Stimulated activated CD4-positive, alpha-beta T cell treated with anti-CD3 and anti-CD28 coated beads, Interleukin-2, amount 100 ng/mL, for 24 hours (primary cell): ENCODE data around the gene ZNF287.
"Not testable (repeated sequence)": the region's sequence is repeated elsewhere in the genome, so short reads cannot be mapped to it uniquely, and the experiment has no call there.

ENCODE experiments used
- DNase-seq, 2 donors: peaks; one replicate each; pipeline ENCODE4 v3.0.0-alpha.2; 2020

The ZNF287 gene

DNA sequence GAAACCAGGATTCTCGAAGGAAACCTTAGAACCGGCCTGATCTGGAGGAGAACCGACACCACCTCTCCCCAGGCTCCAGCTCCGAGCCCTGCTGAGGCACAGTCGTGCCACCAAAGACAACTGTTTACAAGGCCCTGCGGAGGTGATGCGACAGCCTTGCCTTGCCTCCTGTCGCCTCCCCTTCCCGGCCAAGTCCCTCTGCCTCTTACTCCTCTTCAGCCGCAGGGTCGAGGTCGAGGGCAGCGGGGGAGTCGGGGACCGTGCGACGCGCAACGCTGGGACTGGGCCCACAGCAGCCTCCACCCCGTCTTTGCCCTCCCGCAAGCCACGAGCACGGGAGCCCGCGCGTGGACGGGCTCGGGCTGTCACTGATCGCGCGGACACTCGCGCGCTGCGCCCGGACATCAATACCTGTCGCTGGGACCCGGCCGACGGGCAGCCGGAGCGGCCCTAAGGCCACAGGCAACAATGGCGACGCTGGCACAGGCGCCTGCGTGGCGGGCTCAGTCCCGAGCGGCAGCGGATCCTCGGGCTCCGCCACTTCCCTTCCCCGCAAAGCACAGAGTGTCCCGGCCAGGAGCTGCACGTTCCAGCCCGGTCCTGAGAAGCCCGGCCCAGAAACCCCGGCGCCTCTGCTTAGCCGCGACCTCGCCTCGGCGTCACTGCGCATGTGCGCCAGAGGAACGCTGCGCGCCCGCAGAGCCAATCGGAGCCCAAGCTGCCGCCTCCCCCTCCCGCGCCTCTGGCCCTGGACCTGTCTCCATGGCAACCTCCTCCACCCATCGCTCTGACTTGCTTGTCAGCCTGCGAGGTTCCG, at the start of gene ZNF287:
Gene ZNF287, minus strand, starts transcription at position 664 of the 817 bp plus-strand sequence. CDS start 1,473 bp downstream, outside the sequence.
- DNase-seq: peak; percentile 94

- DNase-seq: no peak
Observed at GRCh38 chr17:16617481-16618060, 48.6 kb upstream of the ZNF287 start.

- no peak for DNase-seq
Observed at GRCh38 chr17:16599537-16599936, 30.5 kb upstream of the ZNF287 start.

GRCh38 chr17:16593356-16594102, 24.5 kb upstream of the ZNF287 start:
- DNase-seq: no peak

GRCh38 chr17:16589097-16589969, 20.3 kb upstream of the ZNF287 start:
- DNase-seq: peak; percentile 93

- DNase-seq: no peak
Observed at GRCh38 chr17:16585796-16586195, 16.8 kb upstream of the ZNF287 start.

GRCh38 chr17:16584273-16584995, 15.4 kb upstream of the ZNF287 start:
- DNase-seq: peak; percentile 95 to 96

- no peak for DNase-seq
Observed at GRCh38 chr17:16583781-16584180, 14.8 kb upstream of the ZNF287 start.

DNA sequence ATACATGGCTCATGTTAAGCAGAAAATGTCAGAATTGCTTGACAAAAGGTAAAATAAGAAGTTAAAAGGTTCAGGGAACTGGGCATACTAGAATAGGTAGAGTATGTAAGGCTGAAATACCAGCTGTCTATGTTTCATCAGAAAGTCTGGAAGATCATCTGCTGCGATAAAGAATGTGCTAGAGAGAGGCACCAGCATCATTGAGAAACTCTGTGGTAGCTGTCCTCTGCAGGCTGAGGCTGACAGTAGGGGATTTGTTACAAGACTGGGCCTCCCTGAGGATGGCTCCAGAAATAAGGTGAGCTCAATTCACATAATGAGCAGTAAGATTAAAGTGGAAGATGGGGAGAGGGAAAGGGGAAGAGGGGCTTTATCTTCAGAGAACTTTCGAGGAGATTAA, 4.5 kb upstream of the ZNF287 start:
- no peak for DNase-seq

GRCh38 chr17:16569358-16569712, 331 bp upstream of the ZNF287 start:
- no peak for DNase-seq

- DNase-seq: no peak
Observed at GRCh38 chr17:16552637-16553045, 16.4 kb downstream of the ZNF287 start.

DNA sequence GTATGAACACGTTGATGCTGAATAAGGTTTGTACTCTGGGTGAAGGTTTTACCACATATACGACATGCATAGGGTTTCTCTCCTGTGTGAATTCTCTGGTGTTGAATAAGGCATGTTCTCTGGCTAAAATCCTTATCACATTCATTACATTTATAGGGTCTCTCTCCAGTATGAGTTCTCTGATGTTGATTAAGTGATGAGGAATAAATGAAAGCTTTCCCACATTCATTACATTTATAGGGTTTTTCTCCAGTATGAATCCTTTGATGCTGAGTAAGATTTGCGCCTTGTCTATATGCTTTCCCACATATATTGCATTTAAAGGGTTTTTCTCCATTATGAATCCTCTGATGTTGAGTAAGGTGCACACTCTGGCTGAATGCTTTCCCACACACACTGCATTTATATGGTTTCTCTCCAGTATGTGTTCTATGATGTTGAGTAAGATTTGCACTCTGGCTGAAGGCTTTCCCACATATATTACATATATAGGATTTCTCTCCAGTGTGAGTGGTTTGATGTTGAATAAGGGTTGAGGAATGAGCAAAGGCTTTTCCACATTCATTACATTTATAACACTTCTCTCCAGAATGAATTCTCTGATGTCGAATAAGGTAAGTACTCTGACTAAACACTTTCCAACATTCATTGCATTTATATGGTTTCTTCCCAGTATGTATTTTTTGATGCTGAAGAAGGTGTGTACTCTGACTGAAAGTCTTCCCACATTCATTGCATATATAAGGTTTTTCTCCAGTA, 16.9 kb downstream of the ZNF287 start:
- DNase-seq: no peak

DNA sequence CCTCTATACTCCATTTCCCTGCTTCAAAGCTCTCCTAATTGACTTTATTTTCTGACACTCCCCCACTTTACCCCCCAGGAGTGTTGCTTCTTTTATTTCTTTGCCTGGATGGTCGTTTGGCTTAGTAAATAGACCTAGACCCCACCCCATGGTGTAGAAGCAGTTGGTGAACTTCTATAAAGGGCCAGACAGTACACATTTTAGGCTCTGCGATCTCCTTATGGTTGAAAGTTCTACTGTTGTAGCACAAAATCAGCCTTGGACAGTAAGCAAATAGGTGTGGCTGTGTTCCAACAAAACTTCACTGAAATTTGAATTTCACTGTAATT, 31.9 kb downstream of the ZNF287 start:
- DNase-seq: no peak

GRCh38 chr17:16534236-16534635, 34.8 kb downstream of the ZNF287 start:
- DNase-seq: no peak

GRCh38 chr17:16529906-16530305, 39.1 kb downstream of the ZNF287 start:
- no peak for DNase-seq

DNA sequence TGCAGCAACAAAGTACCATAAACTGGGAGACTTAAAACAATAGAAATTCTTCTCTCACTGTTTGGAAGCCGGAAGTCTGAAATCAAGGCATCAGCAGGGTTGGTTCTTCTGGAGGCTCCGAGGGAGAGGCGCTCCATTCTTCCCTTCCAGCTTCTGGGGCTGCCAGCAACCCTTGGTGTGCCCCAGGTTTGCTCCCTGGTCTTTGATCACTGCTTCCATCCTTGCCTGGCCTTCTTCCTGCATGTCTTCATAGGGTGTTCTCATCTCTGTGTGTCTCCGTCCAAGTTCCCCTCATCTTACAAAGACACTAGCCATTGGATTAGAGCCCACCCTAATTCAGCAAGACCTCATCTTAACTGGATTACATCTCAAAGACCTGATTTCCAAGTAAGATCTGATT, 41.7 kb downstream of the ZNF287 start:
- DNase-seq: no peak

- not testable (repeated sequence) for DNase-seq
Observed at GRCh38 chr17:16525556-16525955, 43.4 kb downstream of the ZNF287 start.

DNA sequence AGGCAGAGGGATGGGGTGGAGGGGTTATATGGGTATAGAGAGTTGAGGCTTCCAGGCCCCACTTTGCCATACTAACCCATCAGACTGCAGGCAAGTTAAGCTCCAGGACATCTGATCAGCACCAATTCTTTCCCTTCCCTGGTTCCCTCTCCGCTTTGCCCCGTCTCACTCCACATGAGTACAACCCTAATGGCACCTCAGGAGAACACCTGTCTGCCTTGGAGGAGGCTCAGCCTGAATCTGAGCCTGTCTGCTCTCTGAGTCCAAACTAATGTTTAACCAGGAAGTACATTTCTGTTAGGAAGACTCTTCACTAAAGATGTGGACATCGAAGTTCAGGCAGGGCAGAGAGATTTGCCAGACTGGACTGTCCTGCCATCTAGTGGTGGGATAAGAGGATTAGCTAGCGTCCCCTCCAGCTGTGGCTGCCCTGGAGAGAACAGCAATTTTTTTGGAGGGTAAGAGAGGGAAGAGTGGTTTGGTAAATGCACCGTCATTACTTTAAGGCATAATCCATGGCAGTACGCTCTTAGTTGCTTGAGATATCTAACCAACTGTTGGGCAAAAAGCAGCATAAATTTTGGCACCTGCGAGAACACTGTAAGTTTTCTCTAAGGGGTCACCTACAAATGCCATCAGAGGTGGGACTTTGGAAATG, 47.8 kb downstream of the ZNF287 start:
- peak; percentile 53 to 66 for DNase-seq

DNA sequence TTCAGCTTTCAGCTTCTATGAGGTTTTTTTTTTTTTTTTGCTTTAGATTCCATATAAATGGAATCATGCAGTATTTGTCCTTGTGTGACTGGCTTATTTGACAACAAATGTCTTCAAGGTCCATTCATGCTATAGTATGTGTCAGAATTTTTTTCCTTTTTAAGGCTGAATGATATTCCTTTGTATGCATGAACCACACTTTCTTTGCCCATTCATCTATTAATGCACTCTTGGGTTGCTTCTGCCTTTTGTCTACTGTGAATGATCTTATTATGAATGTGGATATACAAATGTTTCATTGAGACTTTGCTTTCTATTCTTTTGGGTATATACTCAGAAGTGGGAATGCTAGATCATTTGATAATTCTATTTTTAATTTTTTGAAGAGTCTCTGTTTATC, 50.0 kb downstream of the ZNF287 start:
- DNase-seq: no peak

GRCh38 chr17:16517477-16517876, 51.5 kb downstream of the ZNF287 start:
- DNase-seq: no peak

- DNase-seq: no peak
Observed at GRCh38 chr17:16516594-16517051, 52.4 kb downstream of the ZNF287 start.
